ENCODE results near the gene CAPN15. TPM values are rescaled to one million over a fixed set of nuclear protein-coding genes. Genes with fewer than 3 reads are reported as not detected.

The CAPN15 gene
- polyA plus RNA-seq, 3 donors: 20.4 to 31.4 (median 30.6) TPM

GRCh38 chr16:555528-556473 is 28.3 kb downstream of the CAPN15 start:
- 68 to 82% (median 79%) methylated on average over 28 to 32 of the region's 32 CpGs for whole genome bisulfite sequencing, 3 donors
- H3K27ac ChIP-seq (ENCODE audit: low read depth, low read length): no peak overlapping the region

DNA sequence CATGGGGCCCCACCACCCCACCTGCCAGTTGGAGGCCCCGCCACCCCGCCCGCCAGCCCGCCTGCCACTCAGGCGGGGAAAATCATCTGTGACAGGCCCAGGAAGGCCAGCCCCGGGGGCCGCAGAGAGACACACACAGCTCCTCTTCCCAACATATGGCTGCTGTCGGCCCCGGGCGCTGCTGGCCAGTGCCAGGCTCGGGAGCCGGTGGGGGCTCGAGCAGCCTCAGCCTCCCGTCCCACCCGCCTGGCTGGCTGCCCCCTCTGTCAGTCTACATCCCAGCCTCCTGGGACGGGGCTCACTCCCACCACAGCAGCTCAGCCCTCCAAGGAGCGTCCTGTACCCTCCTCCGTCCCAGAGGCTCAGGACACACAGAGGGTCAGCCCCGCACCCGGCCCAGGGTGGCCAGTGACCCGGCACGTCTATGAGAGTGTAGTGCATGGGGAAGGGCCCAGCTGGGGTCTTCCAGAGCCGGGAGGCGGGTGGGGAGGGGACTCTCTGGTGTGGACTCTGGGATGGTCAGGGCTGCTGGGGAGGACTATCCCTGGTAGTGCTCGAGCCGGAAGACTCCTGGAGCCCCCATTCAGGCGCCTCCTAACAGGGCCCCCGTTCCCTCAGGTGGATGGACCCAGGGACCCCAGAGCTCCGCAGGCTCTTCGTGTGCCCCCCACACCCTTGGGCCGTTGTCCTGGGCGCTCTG is 29.1 kb downstream of the CAPN15 start:
- WGBS, 3 donors: 88 to 91% (median 89%) methylated on average over 25 to 32 of the region's 32 CpGs
- no peak overlapping the region for H3K27ac ChIP-seq (ENCODE audit: low read depth, low read length)

DNA sequence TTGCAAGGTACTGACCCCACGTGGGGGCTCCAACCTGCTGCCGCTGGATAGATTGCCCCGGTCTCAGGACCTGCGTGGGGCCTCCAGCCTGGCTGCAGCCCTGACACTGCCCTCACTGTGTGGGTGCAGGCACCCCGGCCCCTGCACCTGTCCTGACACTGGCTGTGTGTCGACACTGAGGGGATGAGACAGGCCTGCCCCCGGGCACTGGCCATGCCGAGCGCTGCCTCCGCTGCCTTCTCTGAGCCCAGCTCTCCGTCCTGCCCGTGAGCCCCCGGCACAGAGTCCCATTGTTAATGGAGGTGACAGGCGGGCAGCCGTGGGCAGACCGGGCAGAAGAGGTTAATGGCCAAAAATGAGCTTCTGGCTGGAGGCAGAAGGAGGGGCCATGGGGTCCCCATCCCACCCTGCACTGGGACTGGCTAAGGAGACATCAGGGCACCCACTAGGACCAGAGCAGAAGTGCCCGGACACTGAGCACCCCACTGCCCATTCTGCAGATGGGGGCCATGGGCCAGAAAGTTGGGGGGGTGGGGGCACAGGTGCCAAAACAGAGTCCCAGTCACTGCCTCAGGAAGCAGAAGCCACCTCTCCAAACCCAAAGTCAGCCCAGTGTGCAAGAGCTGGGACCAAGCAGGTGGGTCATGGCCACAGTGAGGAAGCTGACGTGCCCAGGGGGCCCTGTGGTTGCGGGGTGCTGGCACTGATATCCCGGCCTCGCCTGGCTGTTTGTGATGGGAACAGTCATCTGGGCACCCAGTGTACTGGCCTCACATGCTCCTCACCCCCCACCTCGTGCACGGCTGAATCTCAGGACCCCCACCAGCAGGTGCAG is 30.2 kb downstream of the CAPN15 start:
- WGBS, 3 donors: 75 to 86% (median 77%) methylated on average over 23 of the region's 23 CpGs
- H3K27ac ChIP-seq (ENCODE audit: low read depth, low read length): no peak overlapping the region

DNA sequence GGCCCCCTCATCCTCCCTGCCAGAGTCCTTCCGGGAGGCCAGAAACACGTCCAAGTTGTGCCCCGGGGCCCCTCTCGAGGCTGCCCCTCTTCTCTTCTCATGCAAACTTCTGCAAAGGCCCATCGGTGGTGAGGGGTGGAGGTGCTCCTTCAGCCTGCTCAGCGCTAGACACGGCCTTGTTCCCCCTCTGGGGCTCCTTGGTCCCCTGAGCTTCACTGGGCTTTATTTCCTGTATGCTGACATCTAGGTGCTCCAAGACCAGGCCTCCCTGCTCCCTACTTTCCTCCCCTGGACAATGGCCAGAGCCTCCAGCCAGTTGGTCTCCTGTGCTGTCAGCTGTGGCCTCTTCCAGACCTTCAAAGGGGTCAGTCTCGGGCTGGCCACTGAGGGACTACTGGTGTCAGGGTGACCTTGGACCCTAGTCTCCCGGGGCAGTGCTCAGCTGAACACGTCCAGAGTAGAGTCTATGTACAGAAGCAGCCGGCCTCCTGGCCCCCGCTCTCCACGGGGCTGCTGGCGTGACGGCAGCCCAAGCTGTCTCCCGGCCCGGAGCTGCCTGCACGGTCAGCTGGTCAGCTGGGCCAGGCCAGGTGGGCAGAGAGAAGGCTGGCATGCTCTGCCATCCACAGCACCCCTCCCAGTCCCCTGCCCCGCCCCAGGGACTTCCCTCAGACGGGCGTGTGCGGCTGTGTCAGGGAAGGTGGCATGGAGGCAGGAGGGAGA is 30.9 kb downstream of the CAPN15 start:
- WGBS, 3 donors: 52 to 63% (median 59%) methylated on average over 21 to 22 of the region's 22 CpGs
- no peak overlapping the region for H3K27ac ChIP-seq (ENCODE audit: low read depth, low read length)

DNA sequence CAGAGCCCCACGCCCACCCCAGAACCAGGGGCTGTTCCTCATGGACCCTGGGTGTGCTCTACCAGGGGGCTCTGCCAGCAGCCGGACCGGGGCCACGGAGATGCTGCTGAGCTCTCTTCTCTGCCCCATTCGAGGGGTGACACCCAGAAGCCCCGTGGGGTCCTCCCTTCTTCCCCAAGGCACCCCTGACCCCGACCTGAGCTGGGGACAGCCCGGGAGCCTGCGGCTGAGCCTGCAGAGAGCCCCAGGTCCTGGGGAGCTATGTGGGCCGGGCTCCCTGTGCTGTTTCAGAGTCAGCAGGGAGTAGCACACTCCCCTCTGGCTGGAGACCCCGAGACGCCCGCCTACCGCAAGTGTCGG is 31.5 kb downstream of the CAPN15 start:
- WGBS, 3 donors: 70 to 77% (median 74%) methylated on average over 14 to 15 of the region's 15 CpGs
- no peak overlapping the region for H3K27ac ChIP-seq (ENCODE audit: low read depth, low read length)

- no peak overlapping the region for H3K27ac ChIP-seq (ENCODE audit: low read depth, low read length)
- 9 to 24% (median 10%) methylated on average over 37 to 62 of the region's 62 CpGs for WGBS, 3 donors
Observed at GRCh38 chr16:559411-560203, 32.1 kb downstream of the CAPN15 start.

GRCh38 chr16:560204-560700 is 32.7 kb downstream of the CAPN15 start, which contains the start of gene PRR35:
PRR35 (plus strand) TSS chr16:560394; CDS start chr16:563295, 2,901 bp downstream.
- 0 to 3% (median 2%) methylated on average over 25 to 84 of the region's 84 CpGs for WGBS, 3 donors
- no peak within 1 kb of the TSS for H3K27ac ChIP-seq (ENCODE audit: low read depth, low read length)

DNA sequence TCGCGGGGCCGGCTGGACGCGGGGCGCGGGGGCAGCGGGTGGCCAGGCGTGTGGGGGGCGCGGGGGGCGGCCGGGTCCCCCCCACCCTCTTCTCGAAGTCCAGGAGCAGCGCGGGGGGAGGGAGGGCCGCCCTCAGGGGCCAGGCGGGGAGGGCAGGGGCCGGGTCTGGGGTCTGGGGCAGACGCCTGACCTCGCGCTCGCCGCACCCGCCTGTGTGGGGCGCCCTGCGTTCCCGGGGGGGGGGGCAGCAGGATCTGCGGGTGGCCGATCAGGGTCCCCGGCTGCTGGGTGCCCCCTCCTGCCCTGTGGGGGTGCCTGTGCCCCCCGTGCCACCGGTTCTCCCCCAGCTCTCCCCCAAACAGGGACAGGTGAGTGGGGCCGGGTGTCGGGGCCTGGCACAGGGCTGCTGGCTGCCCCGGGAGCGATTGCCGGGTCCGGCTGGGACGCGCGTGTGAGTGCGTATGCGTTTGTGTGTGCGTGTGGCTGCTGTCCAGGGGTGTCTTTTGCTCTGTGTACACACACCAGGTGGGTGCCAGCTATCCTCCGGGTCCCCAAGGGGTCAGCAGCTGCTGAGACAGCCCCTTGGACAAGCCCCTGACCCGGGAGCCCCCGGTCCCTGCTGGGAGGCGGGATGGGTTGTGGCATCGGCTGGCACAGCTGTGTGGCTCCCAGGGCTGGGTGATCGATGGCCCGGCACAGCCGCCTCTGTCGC is 33.3 kb downstream of the CAPN15 start:
- H3K27ac ChIP-seq (ENCODE audit: low read depth, low read length): no peak overlapping the region
- WGBS, 3 donors: 10 to 39% (median 26%) methylated on average over 31 to 50 of the region's 54 CpGs

DNA sequence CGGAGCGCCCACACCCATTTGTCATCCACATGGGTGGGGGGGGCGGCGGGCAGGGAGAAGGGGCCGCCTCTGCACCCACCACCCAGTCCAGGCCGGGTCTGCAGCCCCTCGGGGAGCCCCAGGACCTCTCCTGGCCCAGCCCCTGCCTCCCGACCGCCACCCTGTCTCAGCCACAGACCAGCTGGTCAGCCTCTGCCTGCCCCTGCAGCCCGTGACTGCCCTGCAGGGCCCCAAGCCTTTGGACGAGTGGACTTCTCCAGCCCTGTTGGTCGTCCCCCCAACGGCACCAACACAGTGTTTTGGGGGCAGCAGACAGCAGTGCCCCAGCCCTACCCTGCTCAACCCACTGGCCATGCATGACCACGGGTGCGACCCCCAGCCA is 33.9 kb downstream of the CAPN15 start:
- 30 to 77% (median 75%) methylated on average over 14 to 15 of the region's 15 CpGs for whole genome bisulfite sequencing, 3 donors
- H3K27ac ChIP-seq (ENCODE audit: low read depth, low read length): no peak overlapping the region

- H3K27ac ChIP-seq (ENCODE audit: low read depth, low read length): no peak overlapping the region
- 80 to 87% (median 86%) methylated on average over 41 to 43 of the region's 43 CpGs for WGBS, 3 donors
Observed at GRCh38 chr16:561957-562938, 34.7 kb downstream of the CAPN15 start.

- H3K27ac ChIP-seq (ENCODE audit: low read depth, low read length): no peak overlapping the region
- WGBS, 3 donors: 85 to 87% (median 85%) methylated on average over 29 to 30 of the region's 30 CpGs
Observed at GRCh38 chr16:563072-563644, 35.6 kb downstream of the CAPN15 start.

DNA sequence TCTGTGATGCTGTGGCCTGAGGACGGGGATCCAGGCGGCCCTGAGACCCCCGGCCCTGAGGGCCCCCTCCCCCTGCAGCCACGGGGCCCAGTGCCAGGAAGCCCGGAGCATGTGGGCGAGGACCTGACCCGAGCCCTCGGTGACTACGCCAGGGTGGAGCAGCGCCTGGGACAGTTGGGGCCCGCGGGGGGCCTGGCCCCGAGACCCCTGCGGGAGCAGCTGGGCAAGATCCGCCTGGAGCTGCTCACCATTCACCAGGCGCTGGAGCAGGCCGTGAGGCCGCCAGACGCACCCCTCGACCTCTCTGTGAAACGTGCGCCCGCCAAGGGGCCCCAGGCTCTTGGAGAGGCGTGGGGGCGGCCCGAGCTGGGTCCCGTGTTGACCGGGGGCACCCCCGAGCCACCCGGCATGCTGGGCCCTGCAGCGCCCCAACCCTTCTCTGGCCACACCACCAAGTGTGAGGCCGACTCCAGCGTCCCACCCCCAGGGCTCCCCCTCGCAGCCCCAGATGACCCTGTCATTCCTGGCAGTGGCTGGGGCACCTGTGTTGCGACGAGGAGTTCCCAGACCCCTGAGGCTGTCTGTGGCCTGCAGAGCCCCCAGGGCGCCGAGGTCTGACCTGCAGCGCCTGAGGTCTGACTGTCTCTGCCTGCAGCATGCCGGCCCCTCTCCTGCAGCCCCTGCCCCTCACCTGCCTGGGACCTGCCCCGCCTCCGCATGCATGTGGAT is 37.3 kb downstream of the CAPN15 start:
- WGBS, 3 donors: 80 to 86% (median 86%) methylated on average over 35 to 42 of the region's 42 CpGs
- H3K27ac ChIP-seq (ENCODE audit: low read depth, low read length): no peak overlapping the region

GRCh38 chr16:565419-566330 is 38.2 kb downstream of the CAPN15 start:
- H3K27ac ChIP-seq (ENCODE audit: low read depth, low read length): no peak overlapping the region
- 54 to 63% (median 61%) methylated on average over 33 to 35 of the region's 35 CpGs for WGBS, 3 donors
